Cerebellar nuclear complex (tissue), 1 donor: Measurements from ENCODE around the gene ZNF668.
"Not testable (repeated sequence)": the region's sequence is repeated elsewhere in the genome, so short reads cannot be mapped to it uniquely, and the experiment has no call there.

Experiments
- DNase-seq, 2 experiments: peaks; one replicate each; lab custom pipeline; 2025; lab: John Stamatoyannopoulos, UW

Gene ZNF668

GRCh38 chr16:31055613-31056012 lies 18.4 kb downstream of the ZNF668 start:
- DNase-seq, result no peak

GRCh38 chr16:31052114-31052513 lies 21.9 kb downstream of the ZNF668 start:
- DNase-seq, result no peak

DNA sequence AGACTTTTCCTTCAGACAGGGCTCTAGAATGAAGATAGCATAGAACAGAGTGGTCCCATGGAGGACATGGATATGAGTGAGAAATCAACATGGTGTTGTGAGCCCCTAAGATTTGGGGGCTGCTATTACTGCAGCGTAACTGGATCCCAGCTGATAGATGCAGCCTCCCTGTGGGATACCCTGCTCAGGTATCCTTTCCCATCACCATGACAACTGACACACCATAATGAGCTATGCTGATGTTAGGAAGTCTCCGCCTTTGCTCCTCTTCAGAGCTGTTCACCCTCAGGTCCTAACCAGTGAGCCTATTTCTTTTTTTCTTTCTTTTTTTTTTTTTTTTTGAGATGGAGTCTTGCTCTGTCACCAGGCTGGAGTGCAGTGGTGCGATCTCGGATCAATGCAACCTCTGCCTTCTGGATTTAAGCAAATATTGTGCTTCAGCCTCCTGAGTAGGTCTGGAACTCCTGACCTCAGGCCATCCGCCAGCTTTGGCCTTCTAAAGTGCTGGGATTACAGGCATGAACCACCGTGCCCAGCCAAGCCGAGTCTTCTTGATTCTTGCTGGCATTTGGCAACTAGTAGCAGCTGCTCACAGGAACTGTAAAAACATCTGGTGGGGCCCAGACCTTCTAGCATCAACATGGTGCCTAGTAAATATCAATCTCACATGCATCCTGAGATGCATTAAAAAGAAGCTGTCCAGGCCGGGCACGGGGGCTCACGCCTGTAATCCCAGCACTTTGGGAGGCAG lies 23.6 kb downstream of the ZNF668 start:
- DNase-seq, result no peak

- no peak for DNase-seq
Observed at GRCh38 chr16:31043898-31044481, 30.1 kb downstream of the ZNF668 start.

DNA sequence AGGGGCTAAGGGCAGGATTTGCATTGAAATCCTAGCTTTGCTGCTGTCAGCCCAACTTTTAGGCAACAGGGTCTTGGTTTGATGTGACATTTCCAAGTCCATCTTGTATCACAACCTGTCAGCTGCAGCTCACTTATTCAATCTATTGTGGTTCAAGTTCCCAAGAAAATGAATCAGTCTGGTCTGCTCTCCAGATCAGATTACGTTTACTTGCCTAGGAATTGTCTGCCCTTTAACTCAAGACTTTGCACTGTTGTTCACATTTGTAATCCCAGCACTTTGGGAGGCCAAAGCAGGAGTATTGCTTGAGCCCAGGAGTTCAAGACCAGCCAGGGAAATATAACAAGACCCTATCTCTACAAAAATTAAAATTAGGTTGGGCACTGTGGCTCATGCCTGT lies 30.7 kb downstream of the ZNF668 start:
- DNase-seq, result no peak

DNA sequence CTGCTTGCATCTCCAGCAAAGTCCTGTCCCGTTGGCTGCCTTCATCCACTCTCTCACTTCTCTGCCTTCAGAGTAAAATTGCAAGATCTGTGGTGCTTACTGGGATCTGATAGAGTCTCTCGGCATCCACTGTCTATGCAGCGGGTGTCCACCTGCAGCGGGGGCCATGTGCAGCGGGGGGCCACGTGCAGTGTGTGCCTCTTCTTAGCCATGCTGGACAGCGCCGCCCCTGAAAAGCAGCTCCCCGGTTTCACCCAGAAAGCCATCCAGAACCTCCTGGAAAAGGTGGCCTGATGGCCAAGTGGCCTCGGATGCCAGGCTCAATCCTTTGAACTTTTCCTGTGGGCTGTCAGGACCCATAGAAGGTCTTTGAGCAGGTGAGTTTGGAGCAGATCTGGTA lies 31.2 kb downstream of the ZNF668 start:
- DNase-seq, result no peak

GRCh38 chr16:31038993-31039392 lies 35.0 kb downstream of the ZNF668 start:
- DNase-seq, result no peak

DNA sequence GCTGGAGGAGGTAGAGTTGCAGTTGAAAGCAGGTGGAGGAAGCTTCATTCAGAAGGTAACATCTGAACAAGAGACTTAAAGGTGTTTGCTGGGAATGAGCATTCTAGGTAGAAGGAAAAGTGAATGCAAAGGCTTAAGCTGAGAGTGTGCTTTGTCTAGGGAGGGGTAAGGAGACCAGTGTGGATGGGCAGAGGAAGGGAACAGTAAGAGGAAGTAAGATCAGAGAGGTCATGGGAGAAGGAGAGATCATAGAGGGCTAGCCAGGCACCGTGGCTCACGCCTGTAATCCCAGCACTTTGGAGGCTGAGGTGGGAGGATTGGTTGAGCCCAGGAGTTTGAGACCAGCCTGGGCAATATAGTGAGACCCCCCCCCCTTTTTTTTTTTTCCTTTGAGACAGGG lies 37.3 kb downstream of the ZNF668 start:
- no peak for DNase-seq

GRCh38 chr16:31033709-31034492 lies 40.1 kb downstream of the ZNF668 start:
- peak in 1 of 2 experiments; percentile 38 for DNase-seq

DNA sequence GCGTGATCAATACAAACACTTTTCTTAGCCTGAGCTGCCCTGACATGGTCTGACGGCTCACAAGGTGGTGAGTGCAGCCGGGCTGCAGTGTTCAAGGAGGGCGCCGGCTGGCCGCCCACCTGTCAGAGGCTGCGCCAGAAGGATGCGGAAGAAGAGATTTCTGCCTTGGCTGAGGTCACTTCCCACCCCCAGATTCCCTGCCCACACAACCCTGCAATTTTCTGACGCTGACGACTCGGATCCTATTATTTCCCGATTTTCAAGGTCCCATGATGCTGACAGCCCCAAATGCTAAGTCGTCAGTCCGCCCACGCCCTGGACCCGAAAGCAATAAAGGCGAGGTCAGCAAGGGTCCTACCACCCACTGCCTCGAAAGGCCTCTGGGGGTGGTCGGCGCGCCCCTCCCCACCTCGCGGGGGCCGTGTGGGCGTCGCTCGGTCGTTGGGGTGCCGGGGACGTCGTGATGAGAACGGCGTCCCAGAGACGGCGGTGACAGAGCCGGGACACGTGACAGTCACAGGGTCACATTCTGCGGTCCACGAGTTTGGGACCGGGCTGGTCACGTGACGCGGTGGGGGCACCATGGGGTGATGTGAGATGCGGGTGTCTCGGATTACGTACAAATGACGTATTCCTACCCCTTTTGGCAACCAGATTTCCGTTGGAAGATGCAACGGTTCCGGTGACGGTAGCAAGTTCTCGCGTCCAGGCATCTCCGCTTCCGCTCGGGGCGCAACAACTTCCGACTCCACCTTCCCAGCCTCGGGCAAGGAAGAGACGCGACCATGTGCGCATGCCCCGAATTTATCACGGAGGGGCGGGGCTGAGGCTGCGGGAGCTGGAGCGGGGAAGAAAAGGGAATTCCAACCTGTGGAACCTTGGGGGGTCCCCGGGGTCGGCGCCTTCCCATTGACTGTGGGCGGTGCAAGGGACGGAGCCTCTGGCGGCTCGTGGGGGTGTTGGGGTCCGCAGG lies 41.0 kb downstream of the ZNF668 start, which contains the start of gene STX4:
STX4 (plus strand) TSS at position 823 of the 973 bp plus-strand sequence. CDS start 248 bp downstream, outside the sequence.
- DNase-seq, result peak; percentile 93 to 96

- no peak for DNase-seq
Observed at GRCh38 chr16:31031276-31031675, 42.8 kb downstream of the ZNF668 start.

DNA sequence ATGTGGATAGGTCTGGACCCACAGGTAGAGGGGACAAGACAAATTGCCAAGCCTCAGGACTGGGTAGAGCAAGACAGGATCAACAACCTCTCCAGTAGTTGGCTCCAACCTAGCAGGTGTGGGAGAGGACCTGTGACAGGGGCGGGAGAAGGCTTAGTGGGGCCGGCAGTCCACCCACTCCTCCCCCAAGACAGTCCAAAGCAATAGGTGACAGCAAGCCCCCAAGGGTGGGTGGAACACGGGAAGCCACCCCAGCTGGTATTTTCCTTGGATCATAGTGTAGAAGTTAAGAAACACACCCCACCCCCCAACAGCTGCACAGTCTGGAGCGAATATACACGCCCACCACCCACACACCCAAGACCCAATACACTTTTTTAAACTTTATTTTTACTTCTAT lies 44.8 kb downstream of the ZNF668 start:
- DNase-seq, result no peak

DNA sequence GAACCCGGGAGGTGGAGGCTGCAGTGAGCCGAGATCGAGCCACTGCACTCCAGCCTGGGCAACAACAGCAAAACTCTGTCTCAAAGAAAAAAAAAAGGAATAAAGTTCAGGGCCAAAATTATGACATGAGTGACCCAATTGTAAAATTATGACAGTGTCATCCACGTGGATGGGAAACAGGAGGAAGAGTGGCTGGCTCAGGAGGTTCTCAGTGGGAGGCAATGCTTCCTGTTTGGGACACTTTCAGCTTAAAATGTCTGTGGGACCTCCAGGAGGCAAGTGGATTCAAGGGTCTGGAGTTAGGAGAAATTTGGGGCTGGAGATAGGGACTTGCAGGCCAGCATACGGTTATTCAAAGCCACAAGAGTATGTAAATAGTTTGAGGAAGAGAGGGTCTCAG lies 48.7 kb downstream of the ZNF668 start:
- no peak for DNase-seq

- DNase-seq, result no peak
Observed at GRCh38 chr16:31023627-31024226, 50.3 kb downstream of the ZNF668 start.

DNA sequence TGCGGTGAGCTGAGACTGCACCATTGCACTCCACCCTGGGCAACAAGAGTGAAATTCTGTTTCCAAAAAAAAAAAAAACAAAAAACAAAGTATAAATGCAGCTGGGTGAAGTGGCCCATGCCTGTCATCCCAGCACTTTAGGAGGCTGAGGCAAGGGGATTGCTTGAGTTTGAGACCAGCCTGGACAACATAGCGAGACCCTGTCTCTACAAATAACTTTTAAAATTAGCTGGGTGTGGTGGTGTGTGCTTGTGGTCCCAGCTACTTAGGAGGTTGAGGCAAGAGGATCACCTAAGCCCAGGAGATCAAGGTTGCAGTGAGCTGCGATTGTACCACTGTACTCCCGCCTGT lies 50.8 kb downstream of the ZNF668 start:
- no peak for DNase-seq

- DNase-seq, result no peak
Observed at GRCh38 chr16:31022544-31023251, 51.3 kb downstream of the ZNF668 start.

DNA sequence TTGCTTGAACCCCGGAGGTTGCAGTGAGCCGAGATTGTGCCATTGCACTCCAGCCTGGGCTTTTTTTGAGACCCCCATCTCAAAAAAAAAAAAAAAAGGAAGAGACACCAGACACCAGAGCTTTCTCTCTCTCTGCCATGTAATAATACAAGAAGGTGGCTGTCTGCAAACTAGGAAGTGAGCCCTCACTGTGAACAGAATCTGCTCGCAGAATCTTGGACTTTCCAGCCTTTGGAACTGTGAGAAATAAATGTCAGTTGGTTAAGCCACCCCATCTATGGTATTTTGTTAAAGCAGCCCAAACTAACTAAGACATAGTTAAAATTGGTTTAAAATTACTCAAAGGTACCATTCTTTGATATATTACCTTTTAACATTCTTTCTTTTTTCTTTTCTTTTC lies 53.5 kb downstream of the ZNF668 start:
- DNase-seq, result no peak

DNA sequence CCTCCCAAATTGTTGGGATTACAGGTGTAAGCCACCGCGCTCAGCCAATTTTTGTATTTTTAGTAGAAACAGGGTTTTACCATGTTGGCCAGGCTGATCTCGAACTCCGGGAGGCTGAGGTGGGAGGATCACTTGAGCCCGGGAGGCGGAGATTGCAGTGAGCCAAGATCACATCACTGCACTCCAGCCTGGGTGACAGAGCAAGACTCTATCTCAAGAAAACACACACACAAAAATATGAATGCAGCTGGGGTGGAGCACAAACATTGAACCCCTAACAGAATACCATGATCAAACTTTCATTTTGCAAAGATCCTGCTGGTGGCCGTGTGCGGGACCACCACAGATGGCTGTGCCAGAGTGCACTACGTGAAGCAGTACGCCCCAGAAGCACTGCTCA lies 56.3 kb downstream of the ZNF668 start:
- not testable (repeated sequence) for DNase-seq

GRCh38 chr16:31016018-31016417 lies 58.0 kb downstream of the ZNF668 start:
- DNase-seq, result no peak

- DNase-seq, result not testable (repeated sequence)
Observed at GRCh38 chr16:31013292-31013691, 60.7 kb downstream of the ZNF668 start.

GRCh38 chr16:31011815-31012214 lies 62.2 kb downstream of the ZNF668 start:
- not testable (repeated sequence) for DNase-seq
